SJCRH30 (cell line): ENCODE results near the gene OR5D13. TPM values are rescaled to one million over a fixed set of nuclear protein-coding genes. Genes with fewer than 3 reads are reported as not detected.

Experiments
- DNase-seq, 2 experiments: peaks; one replicate each; pipeline ENCODE4 v3.0.0-alpha.2; 2015 to 2020
- H3K27ac ChIP-seq: fragments of 250-450 bp; sonication (Bioruptor Pico); 2 replicates; pipeline ENCODE4 v1.5.1; 2020; ENCODE audit warnings: mild to moderate bottlenecking, moderate library complexity
- H3K27me3 ChIP-seq: fragments of 250-450 bp; sonication (Bioruptor Pico); 2 replicates; pipeline ENCODE4 v1.5.1; 2020; ENCODE audit warnings: mild to moderate bottlenecking, moderate library complexity
- H3K36me3 ChIP-seq: fragments of 250-450 bp; sonication (Bioruptor Pico); 2 replicates; pipeline ENCODE4 v1.5.1; 2020; ENCODE audit warnings: mild to moderate bottlenecking, moderate library complexity
- H3K4me1 ChIP-seq: fragments of 250-450 bp; sonication (Bioruptor Pico); 2 replicates; pipeline ENCODE4 v1.5.1; 2020; ENCODE audit warnings: mild to moderate bottlenecking, moderate library complexity
- H3K4me3 ChIP-seq: fragments of 250-450 bp; sonication (Bioruptor Pico); 2 replicates; pipeline ENCODE4 v1.5.1; 2020; ENCODE audit warnings: mild to moderate bottlenecking, moderate library complexity
- H3K9me3 ChIP-seq: fragments of 250-450 bp; sonication (Bioruptor Pico); replicated peaks from 2 replicates; pipeline ENCODE4 v1.5.1; 2020; ENCODE audit warnings: mild to moderate bottlenecking, moderate library complexity
- total RNA-seq: library from RNA; depleted of rRNA; stranded (reverse); fragments of >200 nt; shearing (Covaris generic); gene quantifications from 2 replicates; pipeline ENCODE4 v1.2.3, GENCODE V29; 2014; rRNA removed

Gene OR5D13
- not detected in 2 replicates for total RNA-seq

GRCh38 chr11:55773138-55773537 is at the start of gene OR5D13:
Gene OR5D13, plus strand, starts transcription at chr11:55773438. Its CDS starts 0 bp downstream, at chr11:55773438.
- no peak for DNase-seq
- H3K9me3 ChIP-seq = no peaks in the 10 kb centered on the region
- no peaks in the 10 kb centered on the region for H3K36me3 ChIP-seq
- H3K4me3 ChIP-seq = no peak within 1 kb of the TSS
- H3K27me3 ChIP-seq = peaks cover 2% of the 10 kb centered on the region; the same call in 1 of the 2 replicates
- H3K4me1 ChIP-seq = no peaks in the 10 kb centered on the region
- no peak within 1 kb of the TSS for H3K27ac ChIP-seq

GRCh38 chr11:55726715-55727324 is 46.4 kb upstream of the OR5D13 start:
- DNase-seq = peak; percentile 30 to 63
- Histone ChIP-seq H3K27me3 (no peaks in the 10 kb centered on the region), H3K4me3 (no peak overlapping the region), H3K9me3 (no peaks in the 10 kb centered on the region), H3K36me3 (no peaks in the 10 kb centered on the region), H3K4me1 (no peaks in the 10 kb centered on the region), H3K27ac (no peak overlapping the region)

- H3K36me3 ChIP-seq = no peaks in the 10 kb centered on the region
- H3K9me3 ChIP-seq = no peaks in the 10 kb centered on the region
- H3K4me3 ChIP-seq = no peak overlapping the region
- H3K4me1 ChIP-seq = no peaks in the 10 kb centered on the region
- DNase-seq = no peak
- no peak overlapping the region for H3K27ac ChIP-seq
- H3K27me3 ChIP-seq = no peaks in the 10 kb centered on the region
Observed at GRCh38 chr11:55732936-55733335, 40.3 kb upstream of the OR5D13 start.

- no peaks in the 10 kb centered on the region for H3K9me3 ChIP-seq
- no peaks in the 10 kb centered on the region for H3K4me1 ChIP-seq
- H3K4me3 ChIP-seq = no peak overlapping the region
- no peaks in the 10 kb centered on the region for H3K27me3 ChIP-seq
- H3K27ac ChIP-seq = no peak overlapping the region
- H3K36me3 ChIP-seq = no peaks in the 10 kb centered on the region
- DNase-seq = no peak
Observed at GRCh38 chr11:55791606-55792005, 18.4 kb downstream of the OR5D13 start.

- H3K27me3 ChIP-seq = no peaks in the 10 kb centered on the region
- no peaks in the 10 kb centered on the region for H3K9me3 ChIP-seq
- H3K4me1 ChIP-seq = no peaks in the 10 kb centered on the region
- H3K36me3 ChIP-seq = no peaks in the 10 kb centered on the region
- no peak overlapping the region for H3K4me3 ChIP-seq
- DNase-seq = no peak
- no peak overlapping the region for H3K27ac ChIP-seq
Observed at GRCh38 chr11:55793321-55793720, 20.1 kb downstream of the OR5D13 start.

- Histone ChIP-seq H3K27ac (no peak within 1 kb of the TSS), H3K9me3 (no peaks in the 10 kb centered on the region), H3K4me1 (no peaks in the 10 kb centered on the region), H3K4me3 (no peak within 1 kb of the TSS), H3K27me3 (no peaks in the 10 kb centered on the region), H3K36me3 (no peaks in the 10 kb centered on the region)
- no peak for DNase-seq
Observed at GRCh38 chr11:55795256-55795655, 22.0 kb downstream of the OR5D13 start, which contains the start of gene OR5D14. Gene OR5D14, plus strand, starts transcription at chr11:55795556. Its CDS starts 0 bp downstream, at chr11:55795556.

- Histone ChIP-seq H3K4me3 (no peak overlapping the region), H3K27me3 (peaks cover 8% of the 10 kb centered on the region; the same call in 1 of the 2 replicates), H3K4me1 (no peaks in the 10 kb centered on the region), H3K36me3 (no peaks in the 10 kb centered on the region), H3K9me3 (no peaks in the 10 kb centered on the region), H3K27ac (no peak overlapping the region)
- no peak for DNase-seq
Observed at GRCh38 chr11:55806248-55806647, 33.0 kb downstream of the OR5D13 start.

- Histone ChIP-seq H3K4me1 (no peaks in the 10 kb centered on the region), H3K36me3 (no peaks in the 10 kb centered on the region), H3K9me3 (no peaks in the 10 kb centered on the region), H3K27me3 (peaks cover 8% of the 10 kb centered on the region; the same call in 1 of the 2 replicates), H3K4me3 (no peak within 1 kb of the TSS), H3K27ac (no peak within 1 kb of the TSS)
- DNase-seq = no peak
Observed at GRCh38 chr11:55811067-55811466, 37.8 kb downstream of the OR5D13 start, which contains the start of gene OR5L1. Gene OR5L1, plus strand, starts transcription at chr11:55811367. Its CDS starts 100 bp downstream, at chr11:55811467.

GRCh38 chr11:55819330-55819729 is 46.1 kb downstream of the OR5D13 start, which contains the start of gene OR5D18:
Gene OR5D18, plus strand, starts transcription at chr11:55819630. Its CDS starts 0 bp downstream, at chr11:55819630.
- H3K27me3 ChIP-seq = no peaks in the 10 kb centered on the region
- H3K36me3 ChIP-seq = no peaks in the 10 kb centered on the region
- no peak within 1 kb of the TSS for H3K27ac ChIP-seq
- no peaks in the 10 kb centered on the region for H3K9me3 ChIP-seq
- no peak for DNase-seq
- no peaks in the 10 kb centered on the region for H3K4me1 ChIP-seq
- no peak within 1 kb of the TSS for H3K4me3 ChIP-seq

Other genes starting within 250 kb of the OR5D13 start
- not detected in 2 replicates for gene OR4C15, start 219.0 kb upstream of the OR5D13 start, total RNA-seq
- gene OR4C16, start 201.3 kb upstream of the OR5D13 start, total RNA-seq = not detected in 2 replicates
- gene OR4C11, start 165.8 kb upstream of the OR5D13 start, total RNA-seq = not detected in 2 replicates
- not detected in 2 replicates for gene OR4P4, start 138.3 kb upstream of the OR5D13 start, total RNA-seq
- gene OR4S2, start 125.1 kb upstream of the OR5D13 start, total RNA-seq = not detected in 2 replicates
- gene OR4C6, start 111.2 kb upstream of the OR5D13 start, total RNA-seq = not detected in 2 replicates
- not detected in 2 replicates for gene OR5D14, start 22.1 kb downstream of the OR5D13 start, total RNA-seq
- gene OR5L1, start 37.9 kb downstream of the OR5D13 start, total RNA-seq = not detected in 2 replicates
- gene OR5D18, start 46.2 kb downstream of the OR5D13 start, total RNA-seq = not detected in 2 replicates
- not detected in 2 replicates for gene OR5L2, start 53.8 kb downstream of the OR5D13 start, total RNA-seq
- not detected in 2 replicates for gene OR5D16, start 65.3 kb downstream of the OR5D13 start, total RNA-seq
- not detected in 2 replicates for gene TRIM51, start 109.9 kb downstream of the OR5D13 start, total RNA-seq
- not detected in 2 replicates for gene OR5W2, start 141.1 kb downstream of the OR5D13 start, total RNA-seq
- not detected in 2 replicates for gene OR5I1, start 163.0 kb downstream of the OR5D13 start, total RNA-seq
- gene OR10AG1, start 196.5 kb downstream of the OR5D13 start, total RNA-seq = not detected in 2 replicates
- gene OR5F1, start 221.2 kb downstream of the OR5D13 start, total RNA-seq = not detected in 2 replicates